ENCODE data around the gene ZMAT3.

DNA sequence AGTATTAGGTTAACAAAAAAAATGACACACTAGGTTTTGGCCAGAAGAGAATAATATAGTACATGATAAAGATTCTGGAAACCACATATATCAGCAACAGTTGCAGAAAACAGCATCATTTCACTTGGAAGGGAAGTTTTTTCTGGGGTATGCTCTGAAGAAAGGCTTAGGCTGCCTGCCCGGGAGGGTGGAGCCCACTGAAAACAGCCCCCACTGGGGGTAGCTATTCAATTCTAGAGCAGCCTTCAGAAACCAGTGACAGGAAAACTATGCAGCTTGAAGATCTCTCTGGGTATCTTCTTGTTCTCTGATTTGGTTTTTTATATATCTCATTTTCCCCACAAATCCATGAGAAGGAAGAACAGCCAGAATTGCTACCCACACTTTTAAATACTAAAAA lies 43.2 kb downstream of the ZMAT3 start:
- TF ChIP-seq ZFX (IDR thresholded peaks at IDR 0.05; ENCODE audit: borderline replicate concordance) (no peak), CTCF (IDR thresholded peaks at IDR 0.05) (no peak)
